Measurements from ENCODE around the gene TRA2A.
"Not testable (repeated sequence)": the region's sequence is repeated elsewhere in the genome, so short reads cannot be mapped to it uniquely, and the experiment has no call there.

Gene TRA2A

GRCh38 chr7:23531794-23532489 is at the start of gene TRA2A:
TSS of gene TRA2A (minus strand) at chr7:23531981. CDS start at chr7:23531824, 157 bp downstream.
- DNase-seq (ENCODE audit: low read depth), result peak; percentile 54

GRCh38 chr7:23570592-23571200 is 38.9 kb upstream of the TRA2A start:
- peak; percentile 34 for DNase-seq (ENCODE audit: low read depth)

GRCh38 chr7:23558303-23558702 is 26.5 kb upstream of the TRA2A start:
- DNase-seq (ENCODE audit: low read depth), result no peak

GRCh38 chr7:23547662-23548061 is 15.9 kb upstream of the TRA2A start:
- no peak for DNase-seq (ENCODE audit: low read depth)

GRCh38 chr7:23546897-23547572 is 15.3 kb upstream of the TRA2A start:
- DNase-seq (ENCODE audit: low read depth), result peak; percentile 73

GRCh38 chr7:23545493-23545892 is 13.7 kb upstream of the TRA2A start:
- DNase-seq (ENCODE audit: low read depth), result no peak

- no peak for DNase-seq (ENCODE audit: low read depth)
Measured at GRCh38 chr7:23544913-23545354, 13.2 kb upstream of the TRA2A start.

- no peak for DNase-seq (ENCODE audit: low read depth)
Measured at GRCh38 chr7:23542752-23543151, 11.0 kb upstream of the TRA2A start.

- no peak for DNase-seq (ENCODE audit: low read depth)
Measured at GRCh38 chr7:23539494-23539907, 7.7 kb upstream of the TRA2A start.

GRCh38 chr7:23538301-23538700 is 6.5 kb upstream of the TRA2A start:
- DNase-seq (ENCODE audit: low read depth), result no peak

- no peak for DNase-seq (ENCODE audit: low read depth)
Measured at GRCh38 chr7:23533238-23533604, 1.4 kb upstream of the TRA2A start.

- no peak for DNase-seq (ENCODE audit: low read depth)
Measured at GRCh38 chr7:23532490-23533237, 883 bp upstream of the TRA2A start.

- no peak for DNase-seq (ENCODE audit: low read depth)
Measured at GRCh38 chr7:23531050-23531793, 559 bp downstream of the TRA2A start.

GRCh38 chr7:23530405-23530804 is 1.4 kb downstream of the TRA2A start:
- DNase-seq (ENCODE audit: low read depth), result no peak

- no peak for DNase-seq (ENCODE audit: low read depth)
Measured at GRCh38 chr7:23529262-23529859, 2.4 kb downstream of the TRA2A start.

GRCh38 chr7:23525611-23526010 is 6.2 kb downstream of the TRA2A start:
- not testable (repeated sequence) for DNase-seq (ENCODE audit: low read depth)

GRCh38 chr7:23524473-23524872 is 7.3 kb downstream of the TRA2A start:
- no peak for DNase-seq (ENCODE audit: low read depth)

- no peak for DNase-seq (ENCODE audit: low read depth)
Measured at GRCh38 chr7:23523486-23524075, 8.2 kb downstream of the TRA2A start.

GRCh38 chr7:23520582-23520981 is 11.2 kb downstream of the TRA2A start:
- no peak for DNase-seq (ENCODE audit: low read depth)

GRCh38 chr7:23514755-23515154 is 17.0 kb downstream of the TRA2A start:
- DNase-seq (ENCODE audit: low read depth), result no peak

- DNase-seq (ENCODE audit: low read depth), result not testable (repeated sequence)
Measured at GRCh38 chr7:23513746-23514145, 18.0 kb downstream of the TRA2A start.
